ENCODE results near the gene ZC3H13.

- TF ChIP-seq CTCF (conservative IDR thresholded peaks at IDR 0.05; ENCODE audit: low read depth, low read length) (no peak), EZH2 (IDR thresholded peaks at IDR 0.05; ENCODE audit: borderline replicate concordance, low read depth, low read length, poor library complexity, severe bottlenecking) (no peak)
These were observed 24.3 kb upstream of the ZC3H13 start for GRCh38 chr13:46076827-46077226.

Measured in A673 (cell line).